ENCODE measurements around the gene DCUN1D3.

GRCh38 chr16:20811889-20812439 lies 88.2 kb downstream of the DCUN1D3 start:
- TF ChIP-seq CTCF (IDR thresholded peaks at IDR 0.05 in 2 of 3, conservative IDR thresholded peaks at IDR 0.05 in 1 of 3; ENCODE audit: borderline replicate concordance in 1 of 3, insufficient read depth in 1 of 3, low read depth in 2 of 3, low read length in 2 of 3), result no peak
- no peak for TF ChIP-seq EZH2 (IDR thresholded peaks at IDR 0.05)
- TF ChIP-seq POLR2A (IDR thresholded peaks at IDR 0.05; ENCODE audit: borderline replicate concordance, extremely low read depth, insufficient read depth, insufficient read length), result no peak
- no peak for TF ChIP-seq ATF3 (IDR thresholded peaks at IDR 0.05)
- no peak for TF ChIP-seq EZH2phosphoT487 (IDR thresholded peaks at IDR 0.05; ENCODE audit: borderline replicate concordance)
